Trophoblast cell (in vitro differentiated cells and primary cell): ENCODE data around the gene DYNC1H1.
A peak's percentile ranks its signal among the peaks of the same experiment; 100 is the strongest.

Source experiments
- DNase-seq, 2 donors: peaks; one replicate each; pipeline ENCODE4 v3.0.0-alpha.2; 2016
- H2AFZ ChIP-seq: 2 replicates; pipeline ENCODE4 v1.6.1; 2013; ENCODE audit warnings: low read length, moderate library complexity, mild to moderate bottlenecking; ENCODE audit not compliant: insufficient read depth, poor library complexity
- H2AK5ac ChIP-seq: 2 replicates; pipeline ENCODE4 v1.6.1; 2013; ENCODE audit warnings: mild to moderate bottlenecking, low read length
- H2BK120ac ChIP-seq: 2 replicates; pipeline ENCODE4 v1.6.1; 2013; ENCODE audit warnings: low read length, mild to moderate bottlenecking, moderate library complexity; ENCODE audit not compliant: insufficient read depth, poor library complexity
- H2BK12ac ChIP-seq: 2 replicates; pipeline ENCODE4 v1.6.1; 2013; ENCODE audit warnings: mild to moderate bottlenecking, low read length, moderate library complexity
- H2BK5ac ChIP-seq: 2 replicates; pipeline ENCODE4 v1.6.1; 2013; ENCODE audit warnings: low read length, low read depth, moderate library complexity, mild to moderate bottlenecking; ENCODE audit not compliant: poor library complexity
- H3K14ac ChIP-seq: 2 replicates; pipeline ENCODE4 v1.6.1; 2013; ENCODE audit warnings: mild to moderate bottlenecking, low read length
- H3K18ac ChIP-seq: 2 replicates; pipeline ENCODE4 v1.6.1; 2013; ENCODE audit warnings: mild to moderate bottlenecking, low read length
- H3K23ac ChIP-seq: 2 replicates; pipeline ENCODE4 v1.6.1; 2013; ENCODE audit warnings: low read length
- H3K27ac ChIP-seq: 2 replicates; pipeline ENCODE4 v1.5.1; 2013; ENCODE audit warnings: low read depth, mild to moderate bottlenecking, inconsistent platforms, low read length, moderate library complexity
- H3K27me3 ChIP-seq: 2 replicates; pipeline ENCODE4 v1.6.1; 2013; ENCODE audit warnings: inconsistent platforms, mild to moderate bottlenecking, low read length, moderate library complexity; ENCODE audit not compliant: insufficient read depth
- H3K36me3 ChIP-seq, 2 experiments: 1 replicate in 1 of 2; 2 replicates in 1 of 2; pipeline ENCODE4 v1.6.1; 2013; ENCODE audit warnings: low read length in 2 of 2, mild to moderate bottlenecking in 2 of 2, moderate library complexity in 1 of 2; ENCODE audit not compliant: insufficient read depth in 2 of 2, control insufficient read depth in 1 of 2
- H3K4ac ChIP-seq: 2 replicates; pipeline ENCODE4 v1.6.1; 2013; ENCODE audit warnings: low read depth, mild to moderate bottlenecking, low read length, moderate library complexity
- H3K4me1 ChIP-seq, 2 experiments: 1 replicate in 1 of 2; 2 replicates in 1 of 2; pipeline ENCODE4 v1.6.1; 2013; ENCODE audit warnings: low read length in 2 of 2, mild to moderate bottlenecking in 2 of 2, moderate library complexity in 1 of 2; ENCODE audit not compliant: insufficient read depth in 2 of 2, control insufficient read depth in 1 of 2
- H3K4me2 ChIP-seq: 2 replicates; pipeline ENCODE4 v1.6.1; 2013; ENCODE audit warnings: inconsistent platforms, mild to moderate bottlenecking, low read length, moderate library complexity
- H3K4me3 ChIP-seq: 2 replicates; pipeline ENCODE4 v1.5.1; 2013; ENCODE audit warnings: mild to moderate bottlenecking, low read depth, low read length, inconsistent platforms
- H3K79me1 ChIP-seq: one replicate; pipeline ENCODE4 v1.6.1; 2013; ENCODE audit warnings: low read length
- H3K79me2 ChIP-seq: 2 replicates; pipeline ENCODE4 v1.6.1; 2013; ENCODE audit warnings: low read length, mild to moderate bottlenecking; ENCODE audit not compliant: control insufficient read depth, insufficient read depth, poor library complexity
- H3K9ac ChIP-seq: 2 replicates; pipeline ENCODE4 v1.6.1; 2013; ENCODE audit warnings: mild to moderate bottlenecking, low read length
- H3K9me3 ChIP-seq: 2 replicates; pipeline ENCODE4 v1.6.1; 2013; ENCODE audit warnings: low read depth, mild to moderate bottlenecking, control low read depth, inconsistent platforms, low read length; ENCODE audit not compliant: insufficient read depth
- H4K12ac ChIP-seq: 2 replicates; pipeline ENCODE4 v1.6.1; 2013; ENCODE audit warnings: low read depth, mild to moderate bottlenecking, low read length, moderate library complexity
- H4K8ac ChIP-seq: 2 replicates; pipeline ENCODE4 v1.6.1; 2013; ENCODE audit warnings: low read depth, mild to moderate bottlenecking, low read length, moderate library complexity
- H4K91ac ChIP-seq: one replicate; pipeline ENCODE4 v1.6.1; 2013; ENCODE audit warnings: low read depth, mild to moderate bottlenecking, low read length, moderate library complexity
- WGBS: extraction: QIAGEN DNeasy Blood & Tissue Kit; methylation state at CpG from one replicate; pipeline ENCODE4 v1.1.7; 2013; ENCODE audit warnings: missing lambda C conversion rate; ENCODE audit not compliant: insufficient read length, insufficient coverage; ENCODE audit errors: extremely low coverage; 5-methylcytosine and 5-hydroxymethylcytosine counted together

DYNC1H1 gene

GRCh38 chr14:102050625-102051024, 86.3 kb downstream of the DYNC1H1 start:
- Histone ChIP-seq H4K8ac (no peak overlapping the region), H3K27me3 (no peaks in the 10 kb centered on the region), H3K18ac (no peak overlapping the region), H3K79me2 (no peaks in the 10 kb centered on the region), H3K27ac (no peak overlapping the region), H3K14ac (no peak overlapping the region), H3K23ac (no peak overlapping the region), H2AK5ac (no peak overlapping the region), H4K91ac (no peak overlapping the region), H4K12ac (no peak overlapping the region), H2BK5ac (no peak overlapping the region), H3K36me3 (peaks cover 68 to 73% of the 10 kb centered on the region in 2 experiments), H2BK12ac (no peak overlapping the region), H3K9ac (no peak overlapping the region), H3K4me3 (no peak overlapping the region), H3K9me3 (peaks cover 4% of the 10 kb centered on the region), H2BK120ac (no peak overlapping the region), H3K79me1 (no peaks in the 10 kb centered on the region), H3K4me2 (no peak overlapping the region), H3K4me1 (peaks cover 7 to 8% of the 10 kb centered on the region in 2 experiments), H3K4ac (no peak overlapping the region), H2AFZ (no peak overlapping the region)
- WGBS, result no CpG with 5 or more reads among the region's 11 CpGs
- no peak for DNase-seq

- WGBS, result no CpG with 5 or more reads among the region's 10 CpGs
These were observed 88.1 kb downstream of the DYNC1H1 start for GRCh38 chr14:102052522-102052921.

GRCh38 chr14:102055181-102055901, 91.0 kb downstream of the DYNC1H1 start:
- no peak overlapping the region for H3K4ac ChIP-seq
- peaks cover 12 to 14% of the 10 kb centered on the region in 2 experiments for H3K4me1 ChIP-seq
- no peak overlapping the region for H2AK5ac ChIP-seq
- H3K36me3 ChIP-seq, result peaks cover 26 to 37% of the 10 kb centered on the region in 2 experiments
- H3K9me3 ChIP-seq, result peaks cover 7% of the 10 kb centered on the region
- DNase-seq, result peak; percentile 64 to 73
- H3K27ac ChIP-seq, result no peak overlapping the region
- H2BK120ac ChIP-seq, result no peak overlapping the region
- H3K23ac ChIP-seq, result no peak overlapping the region
- no peak overlapping the region for H3K4me3 ChIP-seq
- no peak overlapping the region for H3K14ac ChIP-seq
- peak overlapping the region; percentile 1 for H4K91ac ChIP-seq
- no peak overlapping the region for H4K8ac ChIP-seq
- peak overlapping the region; percentile 29 for H2BK12ac ChIP-seq
- H3K9ac ChIP-seq, result no peak overlapping the region
- no peaks in the 10 kb centered on the region for H3K79me2 ChIP-seq
- H3K79me1 ChIP-seq, result no peaks in the 10 kb centered on the region
- H3K4me2 ChIP-seq, result peak overlapping the region; percentile 16
- H3K18ac ChIP-seq, result no peak overlapping the region
- no peaks in the 10 kb centered on the region for H3K27me3 ChIP-seq
- no peak overlapping the region for H4K12ac ChIP-seq
- H2BK5ac ChIP-seq, result no peak overlapping the region
- H2AFZ ChIP-seq, result no peak overlapping the region
- no CpG with 5 or more reads among the region's 24 CpGs for WGBS

More at GRCh38 chr14:102052522-102052921, 88.1 kb downstream of the DYNC1H1 start:
- H2BK120ac ChIP-seq, result no peak overlapping the region
- no peak overlapping the region for H2AFZ ChIP-seq
- H3K27me3 ChIP-seq, result no peaks in the 10 kb centered on the region
- no peak overlapping the region for H3K23ac ChIP-seq
- no peak overlapping the region for H4K12ac ChIP-seq
- peaks cover 9% of the 10 kb centered on the region for H3K9me3 ChIP-seq
- no peak overlapping the region for H3K4me2 ChIP-seq
- H3K4ac ChIP-seq, result no peak overlapping the region
- H3K79me1 ChIP-seq, result no peaks in the 10 kb centered on the region
- H3K36me3 ChIP-seq, result peaks cover 54 to 66% of the 10 kb centered on the region in 2 experiments
- H3K27ac ChIP-seq, result no peak overlapping the region
- DNase-seq, result peak in 1 of 2 donors; percentile 72
- H2BK12ac ChIP-seq, result no peak overlapping the region
- H4K8ac ChIP-seq, result no peak overlapping the region
- H3K4me1 ChIP-seq, result peaks cover 12 to 14% of the 10 kb centered on the region in 2 experiments
- H2AK5ac ChIP-seq, result no peak overlapping the region
- no peak overlapping the region for H3K14ac ChIP-seq
- no peak overlapping the region for H3K9ac ChIP-seq
- H3K79me2 ChIP-seq, result no peaks in the 10 kb centered on the region
- no peak overlapping the region for H3K18ac ChIP-seq
- H3K4me3 ChIP-seq, result no peak overlapping the region
- H2BK5ac ChIP-seq, result no peak overlapping the region
- no peak overlapping the region for H4K91ac ChIP-seq

- Histone ChIP-seq H2AFZ (no peak overlapping the region), H2AK5ac (no peak overlapping the region), H3K79me2 (no peaks in the 10 kb centered on the region), H3K14ac (no peak overlapping the region), H3K4me2 (no peak overlapping the region), H3K4me1 (peaks cover 12 to 14% of the 10 kb centered on the region in 2 experiments), H4K8ac (no peak overlapping the region), H3K9ac (no peak overlapping the region), H2BK120ac (no peak overlapping the region), H3K9me3 (peaks cover 7% of the 10 kb centered on the region), H3K18ac (no peak overlapping the region), H3K4me3 (peak overlapping the region; percentile 40), H2BK5ac (no peak overlapping the region), H2BK12ac (no peak overlapping the region), H3K4ac (no peak overlapping the region), H3K27ac (no peak overlapping the region), H4K12ac (no peak overlapping the region), H3K27me3 (no peaks in the 10 kb centered on the region), H4K91ac (no peak overlapping the region), H3K23ac (no peak overlapping the region), H3K36me3 (peaks cover 13 to 22% of the 10 kb centered on the region in 2 experiments), H3K79me1 (no peaks in the 10 kb centered on the region)
- WGBS, result no CpG with 5 or more reads among the region's 31 CpGs
- no peak for DNase-seq
These were observed 92.5 kb downstream of the DYNC1H1 start for GRCh38 chr14:102056694-102057442.
